ENCODE measurements around the gene MSANTD4.
"Not testable (repeated sequence)": the region's sequence is repeated elsewhere in the genome, so short reads cannot be mapped to it uniquely, and the experiment has no call there.

Gene MSANTD4

GRCh38 chr11:106003094-106003493 lies 18.9 kb downstream of the MSANTD4 start:
- H3K27ac ChIP-seq (ENCODE audit: low read depth, low read length); H3K36me3 ChIP-seq (ENCODE audit: insufficient read depth, low read length); H3K4me3 ChIP-seq (ENCODE audit: low read depth in 1 of 2, low read length in 2 of 2); H3K9ac ChIP-seq (ENCODE audit: low read length); H3K4me1 ChIP-seq (ENCODE audit: insufficient read depth, low read length); H3K9me3 ChIP-seq (ENCODE audit: low read length); H3K27me3 ChIP-seq (ENCODE audit: control insufficient read depth in 1 of 2, insufficient read depth in 2 of 2, low read length in 2 of 2): not testable (repeated sequence)

GRCh38 chr11:106001304-106002012 lies 20.6 kb downstream of the MSANTD4 start:
- H3K27ac ChIP-seq (ENCODE audit: low read depth, low read length) = no peak overlapping the region
- H3K4me1 ChIP-seq (ENCODE audit: insufficient read depth, low read length) = no peaks in the 10 kb centered on the region
- H3K9ac ChIP-seq (ENCODE audit: low read length) = no peak overlapping the region
- no peaks in the 10 kb centered on the region for H3K27me3 ChIP-seq (ENCODE audit: control insufficient read depth in 1 of 2, insufficient read depth in 2 of 2, low read length in 2 of 2)
- H3K9me3 ChIP-seq (ENCODE audit: low read length) = no peaks in the 10 kb centered on the region
- H3K4me3 ChIP-seq (ENCODE audit: low read depth in 1 of 2, low read length in 2 of 2) = no peak overlapping the region
- H3K36me3 ChIP-seq (ENCODE audit: insufficient read depth, low read length) = peaks cover 3% of the 10 kb centered on the region

GRCh38 chr11:105991888-105992287 lies 30.2 kb downstream of the MSANTD4 start:
- peaks cover 5% of the 10 kb centered on the region for H3K9me3 ChIP-seq (ENCODE audit: low read length)
- H3K36me3 ChIP-seq (ENCODE audit: insufficient read depth, low read length) = peaks cover 7% of the 10 kb centered on the region
- no peak overlapping the region for H3K4me3 ChIP-seq (ENCODE audit: low read depth in 1 of 2, low read length in 2 of 2)
- no peak overlapping the region for H3K9ac ChIP-seq (ENCODE audit: low read length)
- H3K27me3 ChIP-seq (ENCODE audit: control insufficient read depth in 1 of 2, insufficient read depth in 2 of 2, low read length in 2 of 2) = no peaks in the 10 kb centered on the region
- no peaks in the 10 kb centered on the region for H3K4me1 ChIP-seq (ENCODE audit: insufficient read depth, low read length)
- H3K27ac ChIP-seq (ENCODE audit: low read depth, low read length) = no peak overlapping the region

GRCh38 chr11:105989124-105989523 lies 32.9 kb downstream of the MSANTD4 start:
- no peaks in the 10 kb centered on the region for H3K27me3 ChIP-seq (ENCODE audit: control insufficient read depth in 1 of 2, insufficient read depth in 2 of 2, low read length in 2 of 2)
- H3K36me3 ChIP-seq (ENCODE audit: insufficient read depth, low read length) = no peaks in the 10 kb centered on the region
- no peak overlapping the region for H3K27ac ChIP-seq (ENCODE audit: low read depth, low read length)
- no peak overlapping the region for H3K4me3 ChIP-seq (ENCODE audit: low read depth in 1 of 2, low read length in 2 of 2)
- H3K9ac ChIP-seq (ENCODE audit: low read length) = no peak overlapping the region
- no peaks in the 10 kb centered on the region for H3K4me1 ChIP-seq (ENCODE audit: insufficient read depth, low read length)
- H3K9me3 ChIP-seq (ENCODE audit: low read length) = peaks cover 3% of the 10 kb centered on the region

GRCh38 chr11:105988197-105988596 lies 33.8 kb downstream of the MSANTD4 start:
- H3K27ac ChIP-seq (ENCODE audit: low read depth, low read length) = no peak overlapping the region
- no peaks in the 10 kb centered on the region for H3K9me3 ChIP-seq (ENCODE audit: low read length)
- no peaks in the 10 kb centered on the region for H3K36me3 ChIP-seq (ENCODE audit: insufficient read depth, low read length)
- no peak overlapping the region for H3K9ac ChIP-seq (ENCODE audit: low read length)
- no peaks in the 10 kb centered on the region for H3K27me3 ChIP-seq (ENCODE audit: control insufficient read depth in 1 of 2, insufficient read depth in 2 of 2, low read length in 2 of 2)
- H3K4me3 ChIP-seq (ENCODE audit: low read depth in 1 of 2, low read length in 2 of 2) = no peak overlapping the region
- no peaks in the 10 kb centered on the region for H3K4me1 ChIP-seq (ENCODE audit: insufficient read depth, low read length)

GRCh38 chr11:105986554-105986953 lies 35.5 kb downstream of the MSANTD4 start:
- H3K4me3 ChIP-seq (ENCODE audit: low read depth in 1 of 2, low read length in 2 of 2) = no peak overlapping the region

GRCh38 chr11:105979997-105980703 lies 41.9 kb downstream of the MSANTD4 start:
- no peak overlapping the region for H3K4me3 ChIP-seq (ENCODE audit: low read depth in 1 of 2, low read length in 2 of 2)
- no peaks in the 10 kb centered on the region for H3K4me1 ChIP-seq (ENCODE audit: insufficient read depth, low read length)
- H3K9me3 ChIP-seq (ENCODE audit: low read length) = no peaks in the 10 kb centered on the region
- H3K36me3 ChIP-seq (ENCODE audit: insufficient read depth, low read length) = no peaks in the 10 kb centered on the region
- H3K9ac ChIP-seq (ENCODE audit: low read length) = no peak overlapping the region
- H3K27ac ChIP-seq (ENCODE audit: low read depth, low read length) = no peak overlapping the region
- H3K27me3 ChIP-seq (ENCODE audit: control insufficient read depth in 1 of 2, insufficient read depth in 2 of 2, low read length in 2 of 2) = no peaks in the 10 kb centered on the region

More at GRCh38 chr11:105986554-105986953, 35.5 kb downstream of the MSANTD4 start:
- H3K36me3 ChIP-seq (ENCODE audit: insufficient read depth, low read length) = no peaks in the 10 kb centered on the region
- no peaks in the 10 kb centered on the region for H3K27me3 ChIP-seq (ENCODE audit: control insufficient read depth in 1 of 2, insufficient read depth in 2 of 2, low read length in 2 of 2)
- no peaks in the 10 kb centered on the region for H3K9me3 ChIP-seq (ENCODE audit: low read length)
- no peak overlapping the region for H3K27ac ChIP-seq (ENCODE audit: low read depth, low read length)
- H3K9ac ChIP-seq (ENCODE audit: low read length) = no peak overlapping the region
- no peaks in the 10 kb centered on the region for H3K4me1 ChIP-seq (ENCODE audit: insufficient read depth, low read length)

- Histone ChIP-seq H3K4me3 (ENCODE audit: low read depth in 1 of 2, low read length in 2 of 2) (no peak overlapping the region), H3K4me1 (ENCODE audit: insufficient read depth, low read length) (no peaks in the 10 kb centered on the region), H3K9me3 (ENCODE audit: low read length) (no peaks in the 10 kb centered on the region), H3K27me3 (ENCODE audit: control insufficient read depth in 1 of 2, insufficient read depth in 2 of 2, low read length in 2 of 2) (no peaks in the 10 kb centered on the region), H3K27ac (ENCODE audit: low read depth, low read length) (no peak overlapping the region), H3K9ac (ENCODE audit: low read length) (no peak overlapping the region), H3K36me3 (ENCODE audit: insufficient read depth, low read length) (no peaks in the 10 kb centered on the region)
Measured at GRCh38 chr11:105975128-105975527, 46.9 kb downstream of the MSANTD4 start.

- Histone ChIP-seq H3K27ac (ENCODE audit: low read depth, low read length) (no peak overlapping the region), H3K4me1 (ENCODE audit: insufficient read depth, low read length) (no peaks in the 10 kb centered on the region), H3K27me3 (ENCODE audit: control insufficient read depth in 1 of 2, insufficient read depth in 2 of 2, low read length in 2 of 2) (no peaks in the 10 kb centered on the region), H3K9me3 (ENCODE audit: low read length) (no peaks in the 10 kb centered on the region), H3K9ac (ENCODE audit: low read length) (no peak overlapping the region), H3K36me3 (ENCODE audit: insufficient read depth, low read length) (no peaks in the 10 kb centered on the region), H3K4me3 (ENCODE audit: low read depth in 1 of 2, low read length in 2 of 2) (no peak overlapping the region)
Measured at GRCh38 chr11:105969756-105970155, 52.3 kb downstream of the MSANTD4 start.

- Histone ChIP-seq H3K9me3 (ENCODE audit: low read length) (no peaks in the 10 kb centered on the region), H3K4me1 (ENCODE audit: insufficient read depth, low read length) (no peaks in the 10 kb centered on the region), H3K9ac (ENCODE audit: low read length) (no peak overlapping the region), H3K4me3 (ENCODE audit: low read depth in 1 of 2, low read length in 2 of 2) (no peak overlapping the region), H3K27me3 (ENCODE audit: control insufficient read depth in 1 of 2, insufficient read depth in 2 of 2, low read length in 2 of 2) (no peaks in the 10 kb centered on the region), H3K27ac (ENCODE audit: low read depth, low read length) (no peak overlapping the region), H3K36me3 (ENCODE audit: insufficient read depth, low read length) (no peaks in the 10 kb centered on the region)
Measured at GRCh38 chr11:105968021-105968697, 53.9 kb downstream of the MSANTD4 start.

GRCh38 chr11:105960252-105961245 lies 61.5 kb downstream of the MSANTD4 start:
- Histone ChIP-seq H3K4me3 (ENCODE audit: low read depth in 1 of 2, low read length in 2 of 2) (no peak overlapping the region), H3K36me3 (ENCODE audit: insufficient read depth, low read length) (no peaks in the 10 kb centered on the region), H3K9me3 (ENCODE audit: low read length) (no peaks in the 10 kb centered on the region), H3K27ac (ENCODE audit: low read depth, low read length) (no peak overlapping the region), H3K4me1 (ENCODE audit: insufficient read depth, low read length) (no peaks in the 10 kb centered on the region), H3K9ac (ENCODE audit: low read length) (no peak overlapping the region), H3K27me3 (ENCODE audit: control insufficient read depth in 1 of 2, insufficient read depth in 2 of 2, low read length in 2 of 2) (no peaks in the 10 kb centered on the region)

Measured in muscle layer of colon (tissue), 2 donors.